Measurements from ENCODE around the gene NEBL. TPM values are rescaled to one million over a fixed set of nuclear protein-coding genes. Genes with fewer than 3 reads are reported as not detected.

NEBL gene
- polyA plus RNA-seq, 1 experiment, result 0.10 TPM

DNA sequence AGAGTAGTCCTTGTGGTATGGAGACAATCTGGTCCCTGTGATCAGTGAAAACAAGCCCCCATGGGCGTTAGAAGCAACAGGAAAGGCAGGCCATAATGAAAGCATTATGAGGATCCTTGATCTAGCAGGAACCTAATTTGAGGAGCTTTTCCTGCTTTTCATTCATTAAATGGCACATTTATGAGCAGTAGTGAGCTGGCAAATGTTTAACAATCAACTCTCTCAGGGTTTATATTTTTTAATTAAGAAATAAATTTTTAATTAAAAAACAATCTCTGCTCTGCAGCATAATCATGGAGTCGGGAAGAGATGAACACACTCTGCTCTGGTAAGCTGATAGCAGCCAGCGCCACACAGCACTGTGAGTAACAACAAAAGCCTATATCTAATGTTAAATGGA lies 11.3 kb upstream of the NEBL start:
- TF ChIP-seq, protein P1, sequence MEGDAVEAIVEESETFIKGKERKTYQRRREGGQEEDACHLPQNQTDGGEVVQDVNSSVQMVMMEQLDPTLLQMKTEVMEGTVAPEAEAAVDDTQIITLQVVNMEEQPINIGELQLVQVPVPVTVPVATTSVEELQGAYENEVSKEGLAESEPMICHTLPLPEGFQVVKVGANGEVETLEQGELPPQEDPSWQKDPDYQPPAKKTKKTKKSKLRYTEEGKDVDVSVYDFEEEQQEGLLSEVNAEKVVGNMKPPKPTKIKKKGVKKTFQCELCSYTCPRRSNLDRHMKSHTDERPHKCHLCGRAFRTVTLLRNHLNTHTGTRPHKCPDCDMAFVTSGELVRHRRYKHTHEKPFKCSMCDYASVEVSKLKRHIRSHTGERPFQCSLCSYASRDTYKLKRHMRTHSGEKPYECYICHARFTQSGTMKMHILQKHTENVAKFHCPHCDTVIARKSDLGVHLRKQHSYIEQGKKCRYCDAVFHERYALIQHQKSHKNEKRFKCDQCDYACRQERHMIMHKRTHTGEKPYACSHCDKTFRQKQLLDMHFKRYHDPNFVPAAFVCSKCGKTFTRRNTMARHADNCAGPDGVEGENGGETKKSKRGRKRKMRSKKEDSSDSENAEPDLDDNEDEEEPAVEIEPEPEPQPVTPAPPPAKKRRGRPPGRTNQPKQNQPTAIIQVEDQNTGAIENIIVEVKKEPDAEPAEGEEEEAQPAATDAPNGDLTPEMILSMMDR (IDR thresholded peaks at IDR 0.05; ENCODE audit: low read depth, low read length), result no peak
- H3K27me3 ChIP-seq (ENCODE audit: control insufficient read depth, insufficient read depth, low read length), result no peaks in the 10 kb centered on the region
- POLR2A ChIA-PET, result no interaction called here
- H3K9me3 ChIP-seq (ENCODE audit: control insufficient read depth, insufficient read depth, low read length), result no peaks in the 10 kb centered on the region
- CTCF ChIA-PET, result no interaction called here
- no peak overlapping the region for H3K27ac ChIP-seq (ENCODE audit: low read depth, low read length)
- no peak overlapping the region for H3K4me3 ChIP-seq (ENCODE audit: low read depth, low read length)
- no peak for DNase-seq (ENCODE audit: low read depth, low spot score)

DNA sequence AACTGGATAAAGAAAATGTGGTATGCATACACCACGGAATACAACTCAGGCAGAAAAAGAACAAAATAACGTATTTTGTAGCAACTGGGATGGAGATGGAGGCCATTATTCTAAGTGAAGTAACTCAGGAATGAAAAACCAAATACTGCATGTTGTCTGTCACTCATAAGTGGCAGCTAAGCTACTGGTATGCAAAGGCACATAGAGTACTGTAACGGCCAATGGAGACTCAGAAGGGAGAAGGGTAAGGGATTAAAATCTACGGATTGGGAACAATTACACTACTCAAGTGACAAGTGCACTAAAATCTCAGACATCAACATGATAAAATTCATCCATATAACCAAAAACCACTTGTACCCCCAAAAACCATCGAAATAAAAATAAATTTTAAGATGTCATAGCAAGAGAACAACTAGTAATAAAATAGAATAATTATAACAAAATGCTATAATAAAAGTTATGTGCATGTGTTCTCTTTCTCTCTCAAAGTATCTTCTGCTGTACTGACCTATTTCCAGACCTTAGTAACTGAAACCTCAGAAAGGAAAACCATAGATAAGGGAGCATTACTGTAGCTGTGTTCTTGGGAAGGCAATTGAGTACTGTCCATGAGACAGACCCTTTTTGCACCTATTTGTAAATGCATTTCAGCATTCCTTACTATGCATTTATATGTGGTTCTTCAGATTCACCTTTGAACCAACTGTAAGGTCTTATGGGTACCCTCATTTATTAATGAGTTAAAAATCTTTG lies 6.7 kb upstream of the NEBL start:
- DNase-seq (ENCODE audit: low read depth, low spot score), result no peak
- Histone ChIP-seq H3K27ac (ENCODE audit: low read depth, low read length) (no peak overlapping the region), H3K9me3 (ENCODE audit: control insufficient read depth, insufficient read depth, low read length) (no peaks in the 10 kb centered on the region), H3K27me3 (ENCODE audit: control insufficient read depth, insufficient read depth, low read length) (no peaks in the 10 kb centered on the region), H3K4me3 (ENCODE audit: low read depth, low read length) (no peak overlapping the region)
- ChIA-PET CTCF (no interaction called here), POLR2A (no interaction called here)
- TF ChIP-seq, protein P1 (IDR thresholded peaks at IDR 0.05; ENCODE audit: low read depth, low read length), result no peak

DNA sequence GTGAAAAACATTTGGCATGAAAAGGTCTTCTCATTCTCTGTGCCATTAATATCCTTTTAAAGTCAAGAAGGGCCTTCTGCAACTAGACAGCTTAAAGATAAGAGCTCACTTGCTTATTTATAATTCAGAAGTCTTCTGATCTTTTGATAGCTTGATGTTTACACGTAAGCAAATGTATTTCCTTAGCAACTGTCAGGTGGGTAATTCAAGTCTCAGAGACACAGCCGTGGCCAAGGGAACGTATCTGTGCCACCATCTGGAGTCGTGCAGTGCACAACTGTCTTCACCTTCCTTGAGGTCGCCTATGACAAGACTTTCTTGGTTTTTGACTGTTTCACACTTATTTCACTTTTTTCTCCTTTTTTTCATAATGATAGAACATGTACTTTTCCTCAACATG lies 4.0 kb upstream of the NEBL start:
- POLR2A ChIA-PET, result no interaction called here
- DNase-seq (ENCODE audit: low read depth, low spot score), result no peak
- no peak overlapping the region for H3K27ac ChIP-seq (ENCODE audit: low read depth, low read length)
- CTCF ChIA-PET, result no interaction called here
- TF ChIP-seq, protein P1 (IDR thresholded peaks at IDR 0.05; ENCODE audit: low read depth, low read length), result no peak
- no peaks in the 10 kb centered on the region for H3K27me3 ChIP-seq (ENCODE audit: control insufficient read depth, insufficient read depth, low read length)
- H3K9me3 ChIP-seq (ENCODE audit: control insufficient read depth, insufficient read depth, low read length), result no peaks in the 10 kb centered on the region
- no peak overlapping the region for H3K4me3 ChIP-seq (ENCODE audit: low read depth, low read length)

DNA sequence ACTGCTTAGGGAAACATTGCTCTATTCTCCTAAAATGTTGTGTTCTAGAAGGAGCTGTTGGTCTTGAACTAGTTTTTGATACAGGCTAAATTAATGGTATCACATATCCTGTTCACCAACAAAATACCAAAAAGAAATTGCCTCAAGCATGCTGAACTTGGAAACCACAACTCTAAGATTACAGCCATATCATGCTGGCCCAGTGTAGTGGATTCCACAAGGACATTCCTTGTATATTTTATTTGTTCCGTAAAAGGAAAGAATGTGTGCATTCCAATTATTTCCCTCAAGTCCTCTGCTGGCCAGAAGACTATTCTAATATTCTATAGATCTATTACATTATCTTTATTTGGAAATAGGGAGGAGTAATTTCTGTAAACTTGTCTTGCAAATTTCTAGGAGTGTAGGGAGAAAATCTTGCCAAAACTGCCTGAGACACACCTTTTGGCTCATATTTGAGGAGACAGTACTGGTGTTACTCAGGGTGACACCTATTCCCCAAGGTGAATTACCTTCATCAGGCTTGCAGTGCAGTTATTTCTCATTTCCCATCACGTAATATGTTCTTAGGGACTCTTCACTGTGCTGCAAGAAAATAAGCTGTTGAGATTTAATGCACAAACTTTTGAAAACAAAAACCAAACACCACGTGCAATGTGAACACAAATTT lies 1.9 kb upstream of the NEBL start:
- CTCF ChIA-PET, result no interaction called here
- POLR2A ChIA-PET, result no interaction called here

DNA sequence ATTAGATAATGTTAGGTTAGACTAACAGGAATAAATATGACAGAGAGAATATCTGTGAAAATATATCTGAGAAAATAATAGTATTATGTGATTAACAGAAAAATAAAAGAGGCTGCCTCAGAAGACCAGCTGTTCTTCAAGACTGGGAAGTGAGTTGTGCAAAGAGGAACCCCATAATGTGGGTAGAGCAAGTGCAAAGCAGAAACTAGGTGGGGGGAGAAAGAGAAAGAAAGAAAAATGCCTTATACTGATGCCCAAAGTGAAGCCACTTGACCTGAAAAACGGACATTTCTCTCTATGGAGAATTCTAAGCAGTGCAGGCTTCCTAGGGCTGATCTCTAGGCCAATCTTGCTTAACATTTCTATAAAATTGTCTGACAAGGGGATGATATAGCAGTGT lies 3.8 kb downstream of the NEBL start:
- ChIA-PET POLR2A (no interaction called here), CTCF (no interaction called here)
- no peak for DNase-seq (ENCODE audit: low read depth, low spot score)
- TF ChIP-seq, protein P1 (IDR thresholded peaks at IDR 0.05; ENCODE audit: low read depth, low read length), result no peak
- Histone ChIP-seq H3K27ac (ENCODE audit: low read depth, low read length) (no peak overlapping the region), H3K27me3 (ENCODE audit: control insufficient read depth, insufficient read depth, low read length) (no peaks in the 10 kb centered on the region), H3K4me3 (ENCODE audit: low read depth, low read length) (no peak overlapping the region), H3K9me3 (ENCODE audit: control insufficient read depth, insufficient read depth, low read length) (no peaks in the 10 kb centered on the region)

More for the DNA sequence above, 1.9 kb upstream of the NEBL start:
- DNase-seq (ENCODE audit: low read depth, low spot score), result no peak
- TF ChIP-seq, protein P1 (IDR thresholded peaks at IDR 0.05; ENCODE audit: low read depth, low read length), result no peak
- no peaks in the 10 kb centered on the region for H3K9me3 ChIP-seq (ENCODE audit: control insufficient read depth, insufficient read depth, low read length)
- H3K27ac ChIP-seq (ENCODE audit: low read depth, low read length), result no peak overlapping the region
- H3K4me3 ChIP-seq (ENCODE audit: low read depth, low read length), result no peak overlapping the region
- H3K27me3 ChIP-seq (ENCODE audit: control insufficient read depth, insufficient read depth, low read length), result no peaks in the 10 kb centered on the region
